K562 (cell line): Measurements from ENCODE around the gene CCN2. TPM values are rescaled to one million over a fixed set of nuclear protein-coding genes. Genes with fewer than 3 reads are reported as not detected.

ENCODE experiments used
- CBFA2T2 ChIP-seq: fragments of 450-650 bp; conservative IDR thresholded peaks from 2 replicates; pipeline ENCODE4 v1.6.1; 2017; ENCODE audit warnings: mild to moderate bottlenecking
- ELF2 ChIP-seq: fragments of 250-450 bp; sonication (Bioruptor Pico); IDR thresholded peaks from 2 replicates; pipeline ENCODE4 v1.5.0; 2021; ENCODE audit warnings: mild to moderate bottlenecking
- ESRRB ChIP-seq: fragments of 250-450 bp; sonication (Bioruptor Pico); IDR thresholded peaks from 2 replicates; pipeline ENCODE4 v1.5.0; 2020; ENCODE audit warnings: mild to moderate bottlenecking, moderate library complexity, borderline replicate concordance
- GTF3C2 ChIP-seq: IDR thresholded peaks from 3 replicates; pipeline ENCODE4 v1.6.1; 2011; ENCODE audit warnings: borderline replicate concordance, mild to moderate bottlenecking, moderate library complexity; ENCODE audit not compliant: insufficient read length; ENCODE audit errors: extremely low read depth
- JUND ChIP-seq, 2 experiments: IDR thresholded peaks; 2 replicates in 1 of 2; 3 replicates in 1 of 2; pipeline ENCODE4 v1.6.1; 2011; ENCODE audit warnings: borderline replicate concordance in 2 of 2, low read depth in 2 of 2, low read length in 2 of 2, improper control_type of control experiment in 1 of 2, missing biosample characterization in 1 of 2, missing genetic modification characterization in 1 of 2, missing genetic modification reagents in 1 of 2
- NCOA1 ChIP-seq: fragments of 450-650 bp; IDR thresholded peaks from 2 replicates; pipeline ENCODE4 v1.6.1; 2016; ENCODE audit warnings: low read depth
- NFYB ChIP-seq: IDR thresholded peaks from 2 replicates; pipeline ENCODE4 v1.6.1; 2011; ENCODE audit warnings: mild to moderate bottlenecking, moderate library complexity; ENCODE audit not compliant: insufficient read length; ENCODE audit errors: extremely low read depth
- RBM14 ChIP-seq: fragments of 200-400 bp; formaldehyde crosslinking; IDR thresholded peaks from 2 replicates; pipeline ENCODE4 v1.6.1; 2018; ENCODE audit warnings: low read depth, mild to moderate bottlenecking, low read length, moderate library complexity, borderline replicate concordance; ENCODE audit not compliant: insufficient read depth
- TFAM ChIP-seq: fragments of 250-450 bp; sonication (Bioruptor Pico); conservative IDR thresholded peaks from 2 replicates; pipeline ENCODE4 v1.5.0; 2021; ENCODE audit warnings: mild to moderate bottlenecking, moderate library complexity
- ZNF347 ChIP-seq: fragments of 450-650 bp; formaldehyde crosslinking; IDR thresholded peaks from 2 replicates; pipeline ENCODE4 v1.4.0; 2020; ENCODE audit warnings: low read depth, mild to moderate bottlenecking, moderate library complexity
- ZNF766 ChIP-seq: fragments of 200-800 bp; sonication (Bioruptor generic); conservative IDR thresholded peaks from 2 replicates; pipeline ENCODE4 v1.6.1; 2016; ENCODE audit warnings: missing genetic modification characterization, missing compliant biosample characterization
- polyA plus RNA-seq, 8 experiments: library from polyadenylated mRNA; depleted of rRNA in 4 of 8; stranded (reverse) in 5 of 8; unstranded in 3 of 8; fragments of >200 nt; fragmentation: Nextera tagmentation in 2 of 8; fragmentation: Illumina TruSeq in 1 of 8; extraction: Ambion mirVana in 2 of 8; extraction: Trizol in 1 of 8; gene quantifications; 2 replicates each; pipeline versions ENCODE4 v1.2.1 to v1.2.3, GENCODE V29; 2011 to 2014; ENCODE audit warnings: inconsistent platforms in 1 of 8, missing spikeins in 1 of 8
- total RNA-seq, 7 experiments: library from RNA; depleted of rRNA in 6 of 7; stranded (reverse); fragments of >200 nt in 6 of 7; fragmentation: Illumina TruSeq in 2 of 7; extraction: Trizol in 2 of 7; gene quantifications; 2 replicates each; pipeline versions ENCODE4 v1.2.1 to v1.2.3, GENCODE V29; 2011 to 2021; ENCODE audit warnings: low replicate concordance in 1 of 7
- TF ChIP-seq, protein P1 (sequence below), 2 experiments: fragments of 450-650 bp in 1 of 2; sonication (generic) in 1 of 2; formaldehyde crosslinking in 1 of 2; IDR thresholded peaks in 1 of 2; conservative IDR thresholded peaks in 1 of 2; 2 replicates each; pipeline versions ENCODE4 v1.6.1 to v1.8.1; 2016 to 2023; ENCODE audit warnings: mild to moderate bottlenecking in 2 of 2, moderate library complexity in 2 of 2, inconsistent platforms in 1 of 2, missing genetic modification reagents in 1 of 2

Gene CCN2
- total and polyA plus RNA-seq, 9 of the 15 experiments (the other 6 are each of a cell fraction or from before 2014, with no cell fraction given), result 0.40 TPM; not detected in 8

- TF ChIP-seq JUND (IDR thresholded peaks at IDR 0.05; ENCODE audit: borderline replicate concordance, low read depth, low read length), result no peak
- no peak for TF ChIP-seq JUND (tag; IDR thresholded peaks at IDR 0.05; ENCODE audit: borderline replicate concordance, low read depth, low read length)
- no peak for TF ChIP-seq TFAM (CRISPR knock-in tag)
- TF ChIP-seq ESRRB (CRISPR knock-in tag), result no peak
- TF ChIP-seq NFYB, result no peak
- no peak for TF ChIP-seq NCOA1
- TF ChIP-seq CBFA2T2, result no peak
- no peak for TF ChIP-seq ZNF347
- no peak for TF ChIP-seq ELF2 (CRISPR knock-in tag)
- no peak for TF ChIP-seq RBM14
- no peak for TF ChIP-seq GTF3C2
- TF ChIP-seq, protein P1, sequence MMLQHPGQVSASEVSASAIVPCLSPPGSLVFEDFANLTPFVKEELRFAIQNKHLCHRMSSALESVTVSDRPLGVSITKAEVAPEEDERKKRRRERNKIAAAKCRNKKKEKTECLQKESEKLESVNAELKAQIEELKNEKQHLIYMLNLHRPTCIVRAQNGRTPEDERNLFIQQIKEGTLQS (IDR thresholded peaks at IDR 0.05), result no peak
- TF ChIP-seq, protein P1 (CRISPR knock-in tag; conservative IDR thresholded peaks at IDR 0.05), result no peak
- TF ChIP-seq ZNF766 (CRISPR knock-in tag), result no peak
- TF ChIP-seq, all 486 proteins: peak for 0
Observed at GRCh38 chr6:131950767-131951575, at the start of gene CCN2 (continued).
